HG02973 (cell line): ENCODE results near the gene DNAAF8.
A peak's percentile ranks its signal among the peaks of the same experiment; 100 is the strongest.

ENCODE experiments used
- ATAC-seq: cut with Tn5 transposase; IDR thresholded peaks from one replicate; pipeline ENCODE4 v1.9.1; 2021; ENCODE audit warnings: moderate library complexity; ENCODE audit not compliant: unreplicated experiment

The DNAAF8 gene

GRCh38 chr16:4750896-4751295 is 16.6 kb downstream of the DNAAF8 start:
- no peak for ATAC-seq

DNA sequence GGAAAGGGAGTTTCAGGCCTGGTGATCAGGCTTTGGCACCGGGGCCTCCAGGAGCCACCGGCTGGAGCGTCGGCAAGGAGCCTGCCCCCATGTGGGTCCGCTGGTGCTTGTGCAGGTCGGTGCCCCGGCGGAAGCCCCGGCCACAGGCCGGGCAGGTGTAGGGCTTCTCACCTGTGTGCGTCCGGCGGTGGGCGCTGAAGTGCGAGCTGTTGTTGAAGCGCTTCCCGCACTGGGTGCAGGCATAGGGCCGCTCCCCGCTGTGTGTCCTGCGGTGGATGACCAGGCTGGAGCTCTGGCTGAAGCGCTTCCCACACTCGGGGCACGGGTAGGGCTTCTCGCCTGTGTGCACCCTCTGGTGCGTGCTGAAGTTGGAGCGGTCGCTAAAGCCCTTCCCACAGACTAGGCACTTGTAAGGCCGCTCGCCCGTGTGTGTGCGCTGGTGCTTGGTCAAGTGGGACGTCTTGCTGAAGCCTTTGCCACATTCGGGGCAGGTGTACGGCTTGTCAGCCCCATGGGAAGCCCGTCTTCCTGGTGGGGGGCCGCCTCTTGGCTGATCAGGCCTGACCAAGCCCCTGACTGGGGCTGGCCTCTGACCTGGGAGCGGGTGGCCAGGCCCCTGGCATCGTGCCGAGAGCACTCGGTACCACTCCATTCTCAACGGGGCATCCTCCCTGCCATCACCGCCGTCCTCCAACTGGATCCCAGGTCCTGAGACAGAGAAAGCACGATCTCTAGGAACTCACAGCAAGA is 18.2 kb downstream of the DNAAF8 start:
- ATAC-seq: no peak

DNA sequence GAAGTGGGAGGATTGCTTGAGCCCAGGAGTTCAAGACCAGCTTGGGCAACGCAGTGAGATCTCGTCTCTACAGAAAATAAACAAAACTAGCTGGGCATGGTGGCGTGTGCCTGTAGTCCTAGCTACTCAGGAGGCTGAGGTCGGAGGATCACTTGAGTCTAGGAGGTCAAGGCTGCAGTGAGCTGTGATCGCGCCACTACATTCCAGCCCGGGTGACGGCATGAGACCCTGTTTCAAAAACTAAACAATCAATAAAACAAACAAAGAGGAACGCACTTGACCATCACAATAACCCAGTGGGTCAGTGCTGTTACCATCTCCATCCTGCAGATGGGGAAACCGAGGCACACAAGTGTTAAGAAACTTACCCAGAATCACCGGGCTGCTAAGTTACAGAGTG is 18.9 kb downstream of the DNAAF8 start:
- no peak for ATAC-seq

GRCh38 chr16:4754865-4755264 is 20.5 kb downstream of the DNAAF8 start:
- no peak for ATAC-seq

DNA sequence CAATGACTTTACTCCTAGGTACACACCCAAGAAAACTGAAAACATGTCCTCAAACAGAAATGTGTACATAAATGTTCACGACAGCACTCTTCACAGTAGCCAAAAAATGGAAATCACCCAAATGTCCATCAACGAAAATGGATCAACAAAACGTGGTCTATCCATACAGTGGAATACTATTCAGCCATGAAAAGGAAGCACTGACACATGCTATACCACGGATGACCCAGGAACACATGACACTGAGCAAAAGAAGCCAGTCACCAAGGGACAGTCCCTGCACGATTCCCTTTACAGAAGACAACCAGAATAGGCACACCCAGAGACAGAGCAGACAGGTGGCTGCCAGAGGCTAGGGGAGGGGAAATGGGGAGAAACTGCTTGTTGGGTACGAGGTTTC is 21.4 kb downstream of the DNAAF8 start:
- ATAC-seq: no peak

- ATAC-seq: no peak
These were observed 26.0 kb downstream of the DNAAF8 start for GRCh38 chr16:4760221-4760910.

DNA sequence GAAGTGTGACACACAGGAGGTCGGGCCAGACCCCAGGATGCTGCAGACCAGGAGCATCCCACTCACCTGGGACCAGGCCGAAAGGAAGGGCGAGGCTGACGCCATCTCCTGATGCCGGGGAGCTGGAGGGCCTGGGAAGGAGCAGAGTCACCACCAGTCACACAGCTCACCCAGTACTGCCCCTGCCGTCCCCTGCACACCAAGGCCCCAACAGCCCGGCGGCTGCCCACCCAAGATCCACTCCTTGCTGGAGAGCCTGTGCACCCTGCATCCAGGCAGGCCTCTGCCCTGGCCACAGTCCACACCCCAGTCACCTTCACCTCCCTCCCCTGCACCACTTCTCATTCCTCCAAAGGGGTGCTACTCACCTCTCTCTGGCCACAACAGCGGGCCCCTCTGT is 27.9 kb downstream of the DNAAF8 start:
- no peak for ATAC-seq

- no peak for ATAC-seq
These were observed 29.5 kb downstream of the DNAAF8 start for GRCh38 chr16:4763791-4764190.

- ATAC-seq: no peak
These were observed 31.5 kb downstream of the DNAAF8 start for GRCh38 chr16:4765511-4766474.

DNA sequence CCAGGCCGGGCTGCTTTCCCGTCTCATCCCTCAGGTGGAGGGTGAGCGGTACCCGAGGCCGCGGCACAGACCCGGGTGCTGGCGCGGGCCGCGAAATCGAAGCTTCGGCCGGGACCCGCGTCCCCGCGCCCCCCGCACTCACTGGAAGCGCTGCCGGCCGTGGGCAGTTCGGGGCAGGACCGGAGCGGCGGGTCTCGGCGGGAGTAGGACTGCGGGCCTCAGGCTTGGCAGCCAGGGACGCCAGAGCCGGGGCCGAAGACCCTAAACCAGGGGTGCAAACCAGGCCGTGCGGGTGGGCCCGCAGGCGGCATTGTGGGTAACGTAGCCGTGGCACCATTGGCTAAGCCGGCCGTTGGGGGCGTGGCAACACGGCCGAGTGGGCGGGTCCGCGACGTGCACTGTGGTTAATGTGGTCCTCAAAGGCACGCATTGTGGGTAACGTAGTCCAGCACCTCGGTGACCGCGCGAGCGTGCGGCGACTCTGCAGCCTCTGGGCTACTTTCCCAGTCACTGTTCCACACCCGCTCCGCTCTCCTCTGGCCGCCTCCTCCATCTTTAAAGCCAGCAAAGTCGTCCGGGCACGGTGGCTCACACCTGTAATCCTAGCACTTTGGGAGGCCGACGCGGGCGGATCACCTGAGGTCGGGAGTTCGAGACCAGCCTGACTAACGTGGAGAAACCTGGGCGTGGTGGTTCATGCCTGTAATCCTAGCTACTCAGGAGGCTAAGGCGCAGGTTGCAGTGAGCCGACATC is 32.7 kb downstream of the DNAAF8 start, which contains the start of gene ZNF500:
Gene ZNF500 (minus strand): TSS at position 288 of the 754 bp plus-strand sequence. CDS start 1,184 bp downstream, outside the sequence.
- peak; percentile 79 for ATAC-seq

DNA sequence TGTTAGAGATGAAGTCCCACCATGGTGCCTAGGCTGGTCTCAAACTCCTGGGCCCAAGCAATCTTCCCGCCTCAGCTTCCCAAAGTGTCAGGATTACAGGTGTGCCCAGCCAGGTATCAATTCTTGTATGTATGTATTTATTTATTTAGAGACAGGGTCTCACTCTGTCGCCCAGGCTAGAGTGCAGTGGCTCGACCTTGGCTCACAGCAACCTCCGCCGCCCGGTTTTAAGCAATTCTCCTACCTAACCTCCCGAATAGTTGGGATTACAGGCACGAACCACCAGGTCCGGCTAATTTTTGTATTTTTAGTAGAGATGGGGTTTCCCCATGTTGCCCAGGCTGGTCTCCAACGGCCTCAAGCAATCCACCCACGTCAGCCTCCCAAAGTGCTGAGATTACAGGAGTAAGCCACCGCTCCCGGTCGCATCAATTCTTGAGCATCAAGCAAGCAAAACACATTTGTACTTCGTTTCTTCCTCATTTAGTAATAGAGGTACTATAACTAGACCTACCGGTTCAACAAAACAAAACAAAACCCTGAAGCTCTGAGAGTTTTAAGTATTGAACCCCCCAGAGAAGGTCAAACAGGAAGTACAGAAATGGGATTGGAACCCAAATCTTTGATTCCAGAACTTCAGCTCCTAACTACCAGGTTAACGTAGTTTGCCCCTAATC is 33.7 kb downstream of the DNAAF8 start:
- no peak for ATAC-seq

DNA sequence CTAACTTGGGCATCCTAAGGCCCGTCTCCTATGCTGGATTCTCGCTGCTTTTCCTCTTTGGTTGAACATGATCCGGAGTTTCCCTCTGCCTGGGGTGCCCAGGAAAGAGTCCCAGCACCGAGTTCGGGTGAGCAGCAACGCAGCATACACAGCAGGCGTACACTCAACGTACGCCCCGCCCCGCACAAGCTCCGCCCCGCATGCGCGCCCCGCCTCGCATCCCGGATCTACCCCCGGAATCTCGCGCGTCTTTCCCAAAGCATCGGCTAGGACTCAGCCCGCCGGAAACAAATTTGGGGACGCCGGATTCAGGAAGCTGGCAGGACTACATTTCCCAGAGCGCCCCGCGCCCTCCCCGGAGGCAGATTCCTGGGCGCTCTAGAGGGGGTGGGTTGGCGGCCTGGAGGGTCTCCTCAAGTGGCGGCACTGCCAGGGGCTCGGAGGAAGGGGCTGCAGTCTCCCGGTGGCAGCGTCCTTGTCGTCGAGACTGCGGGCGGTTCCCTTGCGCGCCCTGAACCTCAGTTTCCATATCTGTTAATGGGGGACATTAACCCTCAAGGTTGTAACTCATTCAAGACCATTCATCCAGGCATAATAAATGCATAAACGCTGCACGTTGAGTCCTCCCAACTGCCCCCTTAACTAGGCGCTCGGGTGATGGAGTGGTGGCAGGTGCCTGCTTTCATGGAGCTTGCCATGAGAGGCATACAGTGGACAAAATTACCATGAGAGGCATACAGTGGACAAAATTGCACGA is 34.4 kb downstream of the DNAAF8 start:
- peak; percentile 63 for ATAC-seq

DNA sequence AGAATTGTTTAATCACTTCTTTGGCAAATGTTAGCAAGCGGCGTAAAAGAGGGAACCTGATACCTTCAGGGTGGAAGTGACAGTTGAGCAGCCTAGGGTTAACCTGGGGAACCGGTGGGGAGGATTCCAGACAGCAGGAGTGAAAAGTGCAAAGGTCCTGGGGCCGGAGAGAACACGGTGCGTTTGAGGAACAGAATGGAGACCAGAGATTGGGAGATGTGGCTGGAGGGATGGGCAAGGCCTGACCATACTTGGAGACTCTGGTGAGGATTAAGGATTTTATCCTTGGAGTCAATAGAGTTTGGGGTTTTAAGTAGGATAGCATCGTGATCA is 34.9 kb downstream of the DNAAF8 start:
- no peak for ATAC-seq

DNA sequence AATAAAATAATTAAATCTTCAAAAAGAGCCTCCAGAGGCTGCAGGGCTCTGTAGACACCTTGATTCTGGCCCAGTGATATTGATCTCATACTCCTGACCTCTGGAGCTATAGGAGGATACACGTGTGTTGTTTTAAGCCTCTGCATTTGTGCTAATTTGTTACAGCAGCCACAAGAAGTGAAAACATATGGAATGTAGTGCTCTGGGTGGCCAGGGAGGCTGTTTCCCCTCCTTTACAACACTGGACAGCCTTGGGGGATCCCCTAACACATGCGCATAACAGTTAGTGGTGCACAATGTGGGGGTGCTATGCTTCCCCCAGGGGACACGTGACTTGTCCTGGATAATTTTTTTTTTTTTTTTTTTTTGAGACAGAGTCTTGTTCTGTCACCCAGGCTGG is 37.3 kb downstream of the DNAAF8 start:
- no peak for ATAC-seq

DNA sequence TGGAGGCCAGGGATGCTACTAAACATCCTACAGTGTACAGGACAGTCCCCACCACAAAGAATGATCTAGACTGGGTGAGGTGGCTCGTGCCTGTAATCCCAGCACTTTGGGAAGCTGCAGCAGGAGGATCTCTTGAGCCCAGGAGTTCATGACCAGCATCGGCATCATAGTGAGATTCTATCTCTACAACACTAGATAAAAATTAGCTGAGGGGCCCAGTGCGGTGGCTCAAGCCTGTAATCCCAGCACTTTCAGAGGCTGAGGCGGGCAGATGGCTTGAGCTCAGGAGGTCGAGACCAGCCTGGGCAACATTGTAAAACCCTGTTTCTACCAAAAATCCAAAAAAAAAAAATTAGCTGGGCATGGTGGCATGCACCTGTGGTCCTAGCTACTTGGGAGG is 38.0 kb downstream of the DNAAF8 start:
- no peak for ATAC-seq

GRCh38 chr16:4775005-4775404 is 40.7 kb downstream of the DNAAF8 start:
- no peak for ATAC-seq

- no peak for ATAC-seq
These were observed 41.9 kb downstream of the DNAAF8 start for GRCh38 chr16:4776141-4776705.

DNA sequence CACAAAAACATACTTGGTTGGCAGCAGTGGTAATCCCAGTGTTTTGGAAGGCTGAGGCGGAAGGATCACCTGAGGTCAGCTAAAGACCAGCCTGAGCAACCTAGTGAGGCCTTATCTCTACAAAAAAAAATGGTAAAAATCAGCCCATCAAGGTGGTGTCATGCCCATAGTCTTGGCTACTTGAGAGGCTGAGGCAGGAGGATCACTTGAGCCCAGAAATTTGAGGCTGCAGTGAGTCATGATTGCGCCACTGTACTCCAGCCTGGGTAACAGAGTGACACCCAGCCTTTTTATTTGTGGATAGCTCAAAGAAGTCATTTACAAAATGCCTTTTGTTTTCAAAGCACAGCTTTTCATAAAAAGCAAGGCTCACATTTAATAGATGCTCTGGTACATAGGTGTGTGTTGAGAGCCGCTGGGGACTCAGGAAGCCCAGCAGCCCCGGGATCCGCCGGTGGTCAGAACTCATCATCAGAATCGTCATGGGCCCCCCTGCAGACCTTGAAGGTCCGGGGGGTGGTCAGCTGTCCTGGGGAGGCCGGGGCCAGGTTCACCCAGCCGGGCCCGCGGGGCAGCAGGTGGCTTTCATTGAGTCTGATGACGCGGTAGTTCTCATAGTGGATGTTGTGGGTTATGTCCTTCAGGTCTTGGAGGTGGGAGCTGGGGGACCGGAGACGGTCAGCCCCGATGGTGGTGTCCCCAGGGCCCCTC is 43.2 kb downstream of the DNAAF8 start:
- no peak for ATAC-seq

GRCh38 chr16:4778050-4778392 is 43.7 kb downstream of the DNAAF8 start:
- no peak for ATAC-seq
